Common myeloid progenitor, CD34-positive (primary cell): Measurements from ENCODE around the gene PARVB.

Source experiments
- CTCF ChIA-PET: fragments of 350-600 bp; sonication (Branson Sonifier 250); formaldehyde crosslinking; loops from one replicate; lab custom pipeline; 2021; ENCODE audit warnings: antibody characterized with exemption; lab: Charles Lee
- POLR2A ChIA-PET: fragments of 350-600 bp; sonication (Branson Sonifier 250); formaldehyde crosslinking; loops from one replicate; lab custom pipeline; 2021; ENCODE audit warnings: antibody characterized with exemption; lab: Charles Lee
- DNase-seq, 3 donors: peaks; one replicate each; pipeline versions ENCODE4 v3.0.0 to v3.0.0-alpha.2; 2013
- H3K27ac ChIP-seq, 2 experiments: 1 replicate in 1 of 2; 2 replicates in 1 of 2; pipeline ENCODE4 v1.7.0; 2013; ENCODE audit warnings: inconsistent platforms in 2 of 2, low read length in 2 of 2, mild to moderate bottlenecking in 2 of 2, low read depth in 1 of 2, moderate library complexity in 1 of 2; ENCODE audit not compliant: severe bottlenecking in 2 of 2, insufficient read depth in 1 of 2, poor library complexity in 1 of 2
- H3K27me3 ChIP-seq, 5 experiments: replicated peaks in 2 of 5; 1 replicate in 3 of 5; 2 replicates in 2 of 5; pipeline versions ENCODE4 v1.6.1 to v1.7.0; 2013; ENCODE audit warnings: low read length in 4 of 5, mild to moderate bottlenecking in 2 of 5, moderate library complexity in 2 of 5, inconsistent platforms in 1 of 5; ENCODE audit not compliant: insufficient read depth in 5 of 5, control insufficient read depth in 4 of 5
- H3K36me3 ChIP-seq, 4 experiments: 1 replicate in 2 of 4; 2 replicates in 2 of 4; pipeline versions ENCODE4 v1.6.1 to v1.7.0; 2013; ENCODE audit warnings: low read length in 3 of 4, control low read depth in 1 of 4, mild to moderate bottlenecking in 1 of 4; ENCODE audit not compliant: control insufficient read depth in 4 of 4, insufficient read depth in 4 of 4
- H3K4me1 ChIP-seq, 4 experiments: 1 replicate in 3 of 4; 2 replicates in 1 of 4; pipeline versions ENCODE4 v1.6.1 to v1.7.1; 2013; ENCODE audit warnings: low read length in 3 of 4, mild to moderate bottlenecking in 3 of 4, control low read depth in 1 of 4, inconsistent platforms in 1 of 4, moderate library complexity in 1 of 4; ENCODE audit not compliant: control insufficient read depth in 4 of 4, insufficient read depth in 4 of 4; ENCODE audit errors: control extremely low read depth in 1 of 4
- H3K4me3 ChIP-seq, 7 experiments: 1 replicate in 4 of 7; 2 replicates in 3 of 7; pipeline versions ENCODE4 v1.5.1 to v1.7.0; 2013; ENCODE audit warnings: mild to moderate bottlenecking in 7 of 7, low read length in 6 of 7, moderate library complexity in 6 of 7, inconsistent platforms in 2 of 7, low read depth in 2 of 7, control low read depth in 1 of 7; ENCODE audit not compliant: insufficient read depth in 4 of 7, control insufficient read depth in 1 of 7; ENCODE audit errors: extremely low read depth in 1 of 7
- H3K9me3 ChIP-seq, 5 experiments: 1 replicate in 4 of 5; 2 replicates in 1 of 5; pipeline versions ENCODE4 v1.6.1 to v1.7.1; 2013; ENCODE audit warnings: low read length in 4 of 5, mild to moderate bottlenecking in 2 of 5, inconsistent platforms in 1 of 5, low read depth in 1 of 5, moderate library complexity in 1 of 5; ENCODE audit not compliant: control insufficient read depth in 4 of 5, insufficient read depth in 2 of 5; ENCODE audit errors: control extremely low read depth in 1 of 5
- WGBS: methylation state at CpG from one replicate; pipeline ENCODE4 v1.1.5; 2013; ENCODE audit not compliant: insufficient coverage; 5-methylcytosine and 5-hydroxymethylcytosine counted together

PARVB gene

DNA sequence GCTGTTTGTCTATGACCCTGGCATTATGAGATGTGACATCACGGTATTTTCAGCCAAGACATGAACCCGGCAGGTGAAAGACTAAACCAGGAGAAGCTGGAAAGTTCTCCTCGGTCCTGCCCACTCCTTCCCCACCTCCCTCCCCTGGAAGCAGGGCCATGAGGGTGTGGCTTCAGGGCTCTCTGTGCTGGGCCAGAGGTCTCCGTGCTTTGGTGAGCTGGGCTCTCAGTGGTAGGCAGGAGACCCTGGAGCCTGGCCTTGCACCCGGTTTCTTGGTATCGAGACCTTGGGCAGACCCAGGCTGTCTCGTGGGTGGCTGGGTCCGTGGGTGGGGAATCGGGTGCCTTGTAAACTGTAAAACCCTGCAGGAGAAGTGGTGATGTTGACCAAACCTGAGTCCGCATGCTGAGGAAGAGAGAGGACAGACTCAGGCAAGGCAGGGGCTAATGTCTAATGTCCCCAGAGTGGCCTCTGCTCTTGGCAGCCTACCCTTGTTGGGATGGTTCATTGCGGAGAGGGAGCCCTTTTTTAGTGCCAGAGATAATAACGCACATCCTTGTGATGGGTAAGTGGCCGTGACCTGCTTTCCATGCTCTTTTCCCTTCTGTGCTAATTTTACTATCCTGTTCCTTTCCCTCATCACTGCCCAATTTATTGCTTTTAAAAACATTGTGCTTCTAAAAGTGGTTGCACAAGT is 108.0 kb downstream of the PARVB start:
- whole genome bisulfite sequencing: 94% methylated on average over 12 of the region's 13 CpGs
- H3K27ac ChIP-seq: no peak overlapping the region
- CTCF ChIA-PET: interaction anchor here (0.5 to 0.9 kb wide), 3 partner anchors 50 to 468 kb away, joined by 3 to 4 read pairs (median 4); no protein-coding TSS in a partner anchor

DNA sequence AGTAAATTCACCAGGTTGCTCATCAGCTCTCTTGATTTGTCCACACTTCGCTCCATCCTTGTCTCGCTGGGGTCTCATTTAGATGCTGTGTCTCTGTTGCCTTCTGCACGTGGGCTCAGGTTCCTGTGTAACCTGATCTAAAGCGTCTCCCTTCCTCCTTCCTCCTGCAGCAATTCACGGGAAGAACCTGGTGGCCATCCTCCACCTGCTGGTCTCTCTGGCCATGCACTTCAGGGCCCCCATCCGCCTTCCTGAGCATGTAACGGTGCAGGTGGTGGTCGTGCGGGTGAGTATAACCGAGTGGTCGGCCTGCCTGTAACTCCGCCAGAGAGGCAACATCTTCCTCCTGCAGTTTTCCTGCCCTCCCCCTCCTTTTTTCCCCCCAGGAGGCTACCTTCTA is 108.6 kb downstream of the PARVB start:
- no peak for DNase-seq
- H3K4me3 ChIP-seq: no peak overlapping the region
- H3K27ac ChIP-seq: no peak overlapping the region
- H3K4me1 ChIP-seq: peaks cover 6 to 45% (median 17%) of the 10 kb centered on the region in 4 experiments
- H3K36me3 ChIP-seq: peaks cover 17 to 59% (median 42%) of the 10 kb centered on the region in 4 experiments
- POLR2A ChIA-PET: no interaction called here
- CTCF ChIA-PET: interaction anchor here (0.9 kb wide), 1 partner anchor 51 kb away, joined by 4 read pairs; no protein-coding TSS in a partner anchor
- no peaks in the 10 kb centered on the region for H3K27me3 ChIP-seq
- over 99% methylated on average over 12 of the region's 12 CpGs for WGBS
- H3K9me3 ChIP-seq: peaks cover 0 to 21% (median 16%) of the 10 kb centered on the region in 5 experiments

More for the DNA sequence above, 108.0 kb downstream of the PARVB start:
- Histone ChIP-seq H3K27me3 (no peaks in the 10 kb centered on the region), H3K36me3 (peaks cover 12 to 53% (median 38%) of the 10 kb centered on the region in 4 experiments), H3K4me3 (no peak overlapping the region), H3K4me1 (peaks cover 6 to 45% (median 17%) of the 10 kb centered on the region in 4 experiments), H3K9me3 (peaks cover 0 to 15% (median 10%) of the 10 kb centered on the region in 5 experiments)
- DNase-seq: no peak
- POLR2A ChIA-PET: no interaction called here

GRCh38 chr22:44133161-44133560 is 109.1 kb downstream of the PARVB start:
- H3K4me1 ChIP-seq: peaks cover 6 to 45% (median 17%) of the 10 kb centered on the region in 4 experiments
- H3K27ac ChIP-seq: no peak overlapping the region
- peaks cover 0 to 24% (median 18%) of the 10 kb centered on the region in 5 experiments for H3K9me3 ChIP-seq
- H3K27me3 ChIP-seq: no peaks in the 10 kb centered on the region
- no peak for DNase-seq
- ChIA-PET POLR2A (interaction anchor here (1.1 kb wide), 1 partner anchor 48 kb away, joined by 5 read pairs; the partner anchor contains the start of gene PARVG), CTCF (no interaction called here)
- H3K36me3 ChIP-seq: peaks cover 20 to 63% (median 45%) of the 10 kb centered on the region in 4 experiments
- H3K4me3 ChIP-seq: peak overlapping the region in 1 of 7 experiments; percentile 25
- 67% methylated on average over 2 of the region's 6 CpGs for WGBS

- peak in 2 of 3 donors; percentile 56 to 84 for DNase-seq
- H3K36me3 ChIP-seq: peaks cover 23 to 71% (median 52%) of the 10 kb centered on the region in 4 experiments
Observed at GRCh38 chr22:44133901-44134571, 109.9 kb downstream of the PARVB start.

GRCh38 chr22:44136112-44136511 is 112.0 kb downstream of the PARVB start:
- ChIA-PET POLR2A (no interaction called here), CTCF (interaction anchor here (2.0 kb wide), 1 partner anchor 33 kb away, joined by 4 read pairs; no protein-coding TSS in a partner anchor)

More at GRCh38 chr22:44133901-44134571, 109.9 kb downstream of the PARVB start:
- H3K4me3 ChIP-seq: peak overlapping the region in 3 of 7 experiments; percentile 6 to 52 (median 25)
- H3K27ac ChIP-seq: peak overlapping the region in 1 of 2 experiments; percentile 74
- peaks cover 0 to 24% (median 18%) of the 10 kb centered on the region in 5 experiments for H3K9me3 ChIP-seq
- CTCF ChIA-PET: interaction anchor here (0.8 to 2.0 kb wide), 3 partner anchors 31 to 141 kb away, joined by 3 to 6 read pairs (median 4); no protein-coding TSS in a partner anchor
- H3K27me3 ChIP-seq: no peaks in the 10 kb centered on the region
- WGBS: 53% methylated on average over 20 of the region's 21 CpGs
- peaks cover 6 to 45% (median 17%) of the 10 kb centered on the region in 4 experiments for H3K4me1 ChIP-seq
- POLR2A ChIA-PET: interaction anchor here (0.9 to 1.1 kb wide), 3 partner anchors 47 to 574 kb away, joined by 3 to 5 read pairs (median 3); partner anchors contain the start of gene PARVG

GRCh38 chr22:44136786-44137185 is 112.7 kb downstream of the PARVB start:
- DNase-seq: no peak
- Histone ChIP-seq H3K36me3 (peaks cover 24 to 78% (median 55%) of the 10 kb centered on the region in 4 experiments), H3K27ac (no peak overlapping the region), H3K27me3 (no peaks in the 10 kb centered on the region), H3K9me3 (peaks cover 0 to 24% (median 18%) of the 10 kb centered on the region in 5 experiments), H3K4me1 (peaks cover 6 to 32% (median 14%) of the 10 kb centered on the region in 4 experiments), H3K4me3 (no peak overlapping the region)
- ChIA-PET POLR2A (no interaction called here), CTCF (interaction anchor here (1.2 kb wide), 1 partner anchor 19 kb away, joined by 3 read pairs; no protein-coding TSS in a partner anchor)

More at GRCh38 chr22:44136112-44136511, 112.0 kb downstream of the PARVB start:
- Histone ChIP-seq H3K9me3 (peaks cover 0 to 24% (median 18%) of the 10 kb centered on the region in 5 experiments), H3K27me3 (no peaks in the 10 kb centered on the region), H3K36me3 (peaks cover 24 to 84% (median 55%) of the 10 kb centered on the region in 4 experiments), H3K27ac (no peak overlapping the region), H3K4me1 (peaks cover 6 to 32% (median 14%) of the 10 kb centered on the region in 4 experiments), H3K4me3 (no peak overlapping the region)
- 98% methylated on average over 5 of the region's 8 CpGs for WGBS
- DNase-seq: no peak
